HG02763 (cell line): Measurements from ENCODE around the gene CYP4X1.
"Not testable (repeated sequence)": the region's sequence is repeated elsewhere in the genome, so short reads cannot be mapped to it uniquely, and the experiment has no call there.

Experiments used
- ATAC-seq: cut with Tn5 transposase; IDR thresholded peaks from one replicate; pipeline ENCODE4 v1.9.1; 2021; ENCODE audit warnings: mild to moderate bottlenecking, moderate library complexity; ENCODE audit not compliant: unreplicated experiment

The CYP4X1 gene

DNA sequence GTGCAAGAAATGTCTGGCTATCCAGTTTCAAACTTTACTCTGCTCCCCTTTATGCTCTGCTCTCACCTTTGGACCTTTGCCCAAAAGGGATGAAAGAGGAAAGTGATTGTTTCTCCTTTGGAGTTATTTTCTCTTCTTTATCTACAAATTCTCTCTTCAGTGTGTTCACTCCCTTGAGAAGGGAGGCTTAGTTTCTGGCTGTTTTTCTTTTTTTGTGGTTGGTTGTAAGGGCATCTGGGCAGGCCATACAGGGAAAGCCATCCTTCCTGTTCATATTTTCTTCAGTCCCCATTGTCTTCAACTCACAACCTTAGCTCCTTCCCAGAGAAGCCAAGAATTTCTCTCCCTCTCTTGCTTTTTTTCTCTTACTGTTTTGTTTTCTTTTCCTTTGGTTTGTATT, 46.0 kb downstream of the CYP4X1 start:
- not testable (repeated sequence) for ATAC-seq

DNA sequence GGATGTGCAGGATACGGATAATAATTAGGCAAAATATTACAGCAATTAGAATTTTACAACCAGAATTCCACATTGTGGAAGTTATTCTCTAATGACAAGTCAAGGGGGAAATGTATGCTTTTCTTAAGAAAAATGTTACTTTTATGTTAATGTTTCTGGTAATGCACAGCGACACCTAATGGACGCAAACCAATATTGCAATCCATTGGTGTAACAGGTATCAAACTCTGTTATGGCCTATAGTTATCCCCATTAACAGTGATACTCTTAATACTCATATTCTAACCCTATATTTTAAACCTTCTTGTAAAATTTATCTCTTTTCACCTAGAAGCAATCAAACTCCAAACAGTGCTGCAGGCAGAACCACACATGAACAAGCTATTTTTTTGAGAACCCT, 65.9 kb downstream of the CYP4X1 start:
- not testable (repeated sequence) for ATAC-seq

DNA sequence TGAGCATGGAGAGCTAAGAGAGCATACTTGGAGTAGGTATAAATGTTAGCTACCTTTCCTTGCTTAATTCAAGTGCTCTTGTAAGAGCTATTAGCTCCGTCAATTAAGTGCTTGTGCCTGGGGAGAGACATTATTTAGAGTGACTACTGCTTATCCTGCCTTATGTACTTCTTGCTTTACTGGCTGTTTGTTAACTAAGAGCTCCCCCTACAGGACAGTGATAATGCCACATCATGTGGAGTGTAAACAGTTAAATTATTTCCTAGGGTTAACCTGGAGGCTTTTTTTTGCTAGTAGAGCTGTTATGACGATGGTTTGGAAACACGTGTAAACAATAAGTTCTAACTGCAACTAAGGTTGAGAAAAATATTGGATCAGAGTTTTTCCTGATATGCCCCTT, 68.0 kb downstream of the CYP4X1 start:
- ATAC-seq = not testable (repeated sequence)
